Vagina (tissue), 2 donors: ENCODE measurements around the gene DPCD.

Experiments
- CTCF ChIP-seq, 3 experiments: fragments of 450-650 bp in 2 of 3; fragments of 200-600 bp in 1 of 3; sonication (generic) in 1 of 3; IDR thresholded peaks; one replicate each; pipeline ENCODE4 v1.5.1; 2017 to 2019; ENCODE audit warnings: antibody characterized with exemption in 3 of 3, mild to moderate bottlenecking in 2 of 3, moderate library complexity in 2 of 3
- POLR2A ChIP-seq, 2 donors: fragments of 450-650 bp; IDR thresholded peaks; one replicate each; pipeline ENCODE4 v1.6.1; 2017; ENCODE audit warnings: antibody characterized with exemption in 2 of 2, mild to moderate bottlenecking in 2 of 2, moderate library complexity in 2 of 2

- no peak for TF ChIP-seq CTCF (IDR thresholded peaks at IDR 0.05)
- no peak for TF ChIP-seq POLR2A (IDR thresholded peaks at IDR 0.05)
Measured at GRCh38 chr10:101616415-101617101, 28.4 kb downstream of the DPCD start.
